Activated T-cell treated with anti-CD3 and anti-CD28 coated beads, Interleukin-2, amount 50 U/mL, for 24 hours (primary cell): Measurements from ENCODE around the gene PTGES.
A peak's percentile ranks its signal among the peaks of the same experiment; 100 is the strongest.
"Not testable (repeated sequence)": the region's sequence is repeated elsewhere in the genome, so short reads cannot be mapped to it uniquely, and the experiment has no call there.

ENCODE experiments used
- DNase-seq: peaks from one replicate; pipeline ENCODE4 v3.0.0-alpha.2; 2020
- H3K27ac Mint-ChIP-seq: 2 replicates; pipeline ENCODE4 v1.8.0; 2020; ENCODE audit warnings: mild to moderate bottlenecking, mixed read lengths
- H3K27me3 Mint-ChIP-seq: 2 replicates; pipeline ENCODE4 v1.8.0; 2020; ENCODE audit warnings: mixed read lengths
- H3K36me3 Mint-ChIP-seq: 2 replicates; pipeline ENCODE4 v1.8.0; 2020; ENCODE audit warnings: low read depth, mixed read lengths
- H3K4me1 Mint-ChIP-seq: 2 replicates; pipeline ENCODE4 v1.8.0; 2020; ENCODE audit warnings: low read depth, mixed read lengths
- H3K4me3 Mint-ChIP-seq: 2 replicates; pipeline ENCODE4 v1.8.0; 2020; ENCODE audit warnings: mild to moderate bottlenecking, moderate library complexity, mixed read lengths
- H3K9me3 Mint-ChIP-seq: 2 replicates; pipeline ENCODE4 v1.8.0; 2020; ENCODE audit warnings: mixed read lengths

The PTGES gene, protein sequence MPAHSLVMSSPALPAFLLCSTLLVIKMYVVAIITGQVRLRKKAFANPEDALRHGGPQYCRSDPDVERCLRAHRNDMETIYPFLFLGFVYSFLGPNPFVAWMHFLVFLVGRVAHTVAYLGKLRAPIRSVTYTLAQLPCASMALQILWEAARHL

DNA sequence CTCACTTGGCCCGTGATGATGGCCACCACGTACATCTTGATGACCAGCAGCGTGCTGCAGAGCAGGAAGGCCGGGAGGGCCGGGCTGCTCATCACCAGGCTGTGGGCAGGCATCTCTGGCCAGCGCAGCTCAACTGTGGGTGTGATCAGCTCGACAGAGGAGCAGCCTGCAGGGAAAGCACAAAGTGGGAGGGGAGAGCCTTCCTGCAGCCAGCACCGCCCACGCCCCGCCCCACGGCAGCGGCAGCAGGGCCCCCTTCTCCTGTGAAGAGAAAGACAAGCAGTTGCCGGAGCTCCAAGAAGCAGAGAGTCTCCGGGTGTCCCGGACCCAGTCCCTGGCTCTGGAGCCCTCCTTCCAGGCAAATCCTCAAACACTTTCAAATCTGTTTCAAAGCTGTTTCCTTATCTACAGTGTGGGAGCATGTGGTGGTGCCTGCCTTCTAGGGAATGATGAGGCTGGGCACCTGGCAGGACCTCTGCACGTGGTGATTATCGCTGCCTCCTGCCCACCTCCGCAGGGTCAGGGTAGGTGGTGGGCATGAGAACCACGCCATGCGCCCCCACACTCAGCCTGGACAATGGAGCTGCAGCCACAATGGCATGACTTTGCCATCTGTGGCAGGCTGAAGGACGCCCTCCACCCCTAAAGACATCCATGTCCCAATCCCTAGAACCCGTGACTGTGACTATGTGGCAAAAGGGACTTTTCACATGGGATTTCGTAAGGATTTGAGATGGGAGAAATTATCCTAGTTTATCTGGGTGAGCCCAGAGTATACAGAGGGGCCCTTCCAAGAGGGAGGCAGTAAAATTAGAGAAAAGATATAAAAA is at the start of gene PTGES:
TSS of gene PTGES (minus strand) at position 143 of the 830 bp plus-strand sequence. CDS start at position 113, 30 bp downstream.
- Mint-ChIP-seq H3K4me1 (peaks cover 23% of the 10 kb centered on the region), H3K4me3 (no peak within 1 kb of the TSS), H3K9me3 (no peaks in the 10 kb centered on the region), H3K27me3 (peaks cover 15% of the 10 kb centered on the region), H3K36me3 (no peaks in the 10 kb centered on the region), H3K27ac (no peak within 1 kb of the TSS)
- DNase-seq, result peak; percentile 62

DNA sequence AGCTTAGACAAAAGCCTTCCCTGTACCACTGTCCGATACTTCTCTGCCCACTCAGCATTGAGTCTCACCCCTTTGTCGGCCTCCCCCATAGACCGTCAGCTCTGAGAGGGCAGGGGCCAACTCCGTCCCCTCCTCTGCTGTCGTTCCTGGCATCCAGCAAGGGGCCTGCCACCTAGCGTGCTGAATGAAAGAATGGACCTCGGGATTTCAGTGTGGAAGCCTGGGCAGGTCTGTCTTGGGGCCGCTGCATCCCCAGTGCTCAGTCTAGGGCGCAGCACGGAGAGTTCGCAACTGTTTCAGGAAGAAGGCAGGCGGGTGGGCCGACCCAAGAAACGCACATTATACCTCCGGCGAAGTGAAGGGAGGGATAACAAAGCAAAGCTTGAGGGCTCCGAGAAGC is 48.7 kb upstream of the PTGES start:
- H3K4me1 Mint-ChIP-seq, result peaks cover 23% of the 10 kb centered on the region
- no peak for DNase-seq
- no peaks in the 10 kb centered on the region for H3K9me3 Mint-ChIP-seq
- peaks cover 27% of the 10 kb centered on the region for H3K36me3 Mint-ChIP-seq
- H3K27me3 Mint-ChIP-seq, result no peaks in the 10 kb centered on the region
- H3K4me3 Mint-ChIP-seq, result peak overlapping the region; percentile 24
- no peak overlapping the region for H3K27ac Mint-ChIP-seq

DNA sequence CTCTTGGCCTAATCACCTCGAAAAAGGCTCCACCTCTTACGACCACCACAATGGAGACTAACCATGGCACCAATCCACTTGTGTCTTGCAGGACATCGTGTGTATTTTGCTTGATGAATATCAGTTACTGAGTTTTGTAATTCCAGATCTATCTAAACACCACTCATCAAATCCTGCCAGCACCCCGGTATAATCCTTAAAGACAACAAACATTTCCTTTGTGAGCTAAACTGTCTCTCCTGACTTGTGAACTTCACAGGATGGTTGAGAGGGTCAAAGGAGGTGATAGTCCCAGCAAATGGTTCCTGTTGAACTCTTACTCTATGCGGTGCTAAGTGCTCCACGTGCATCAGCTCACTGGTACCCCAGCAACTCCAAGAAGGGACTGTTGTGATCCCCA is 46.1 kb upstream of the PTGES start:
- peaks cover 5% of the 10 kb centered on the region for H3K36me3 Mint-ChIP-seq
- no peak overlapping the region for H3K4me3 Mint-ChIP-seq
- peaks cover 5% of the 10 kb centered on the region for H3K4me1 Mint-ChIP-seq
- no peaks in the 10 kb centered on the region for H3K27me3 Mint-ChIP-seq
- no peak for DNase-seq
- no peaks in the 10 kb centered on the region for H3K9me3 Mint-ChIP-seq
- no peak overlapping the region for H3K27ac Mint-ChIP-seq

GRCh38 chr9:129796029-129796428 is 43.2 kb upstream of the PTGES start:
- not testable (repeated sequence) for H3K9me3 Mint-ChIP-seq, H3K4me1 Mint-ChIP-seq, DNase-seq, H3K36me3 Mint-ChIP-seq, H3K4me3 Mint-ChIP-seq, H3K27ac Mint-ChIP-seq, H3K27me3 Mint-ChIP-seq

GRCh38 chr9:129794549-129794948 is 41.7 kb upstream of the PTGES start:
- H3K9me3 Mint-ChIP-seq, result no peaks in the 10 kb centered on the region
- H3K4me1 Mint-ChIP-seq, result peaks cover 6% of the 10 kb centered on the region
- no peak for DNase-seq
- H3K27me3 Mint-ChIP-seq, result no peaks in the 10 kb centered on the region
- H3K36me3 Mint-ChIP-seq, result no peaks in the 10 kb centered on the region
- H3K4me3 Mint-ChIP-seq, result no peak overlapping the region
- no peak overlapping the region for H3K27ac Mint-ChIP-seq

DNA sequence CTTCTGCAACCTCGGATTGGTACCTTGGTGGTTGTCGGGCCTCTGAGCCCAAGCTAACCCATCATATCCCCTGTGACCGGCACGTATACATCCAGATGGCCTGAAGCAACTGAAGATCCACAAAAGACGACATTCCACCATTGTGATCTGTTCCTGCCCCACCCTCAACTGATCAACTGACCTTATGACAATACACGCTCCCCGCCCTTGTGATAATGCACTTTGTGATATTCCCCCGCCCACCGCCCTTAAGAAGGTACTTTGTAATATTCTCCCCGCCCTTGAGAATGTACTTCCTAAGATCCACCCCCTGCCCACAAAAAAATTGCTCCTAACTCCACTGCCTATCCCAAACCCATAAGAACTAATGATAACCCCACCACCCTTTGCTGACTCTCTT is 33.6 kb upstream of the PTGES start:
- DNase-seq, result no peak
- Mint-ChIP-seq H3K27ac (no peak overlapping the region), H3K9me3 (no peaks in the 10 kb centered on the region), H3K27me3 (no peaks in the 10 kb centered on the region), H3K4me1 (peaks cover 6% of the 10 kb centered on the region), H3K4me3 (no peak overlapping the region), H3K36me3 (no peaks in the 10 kb centered on the region)

DNA sequence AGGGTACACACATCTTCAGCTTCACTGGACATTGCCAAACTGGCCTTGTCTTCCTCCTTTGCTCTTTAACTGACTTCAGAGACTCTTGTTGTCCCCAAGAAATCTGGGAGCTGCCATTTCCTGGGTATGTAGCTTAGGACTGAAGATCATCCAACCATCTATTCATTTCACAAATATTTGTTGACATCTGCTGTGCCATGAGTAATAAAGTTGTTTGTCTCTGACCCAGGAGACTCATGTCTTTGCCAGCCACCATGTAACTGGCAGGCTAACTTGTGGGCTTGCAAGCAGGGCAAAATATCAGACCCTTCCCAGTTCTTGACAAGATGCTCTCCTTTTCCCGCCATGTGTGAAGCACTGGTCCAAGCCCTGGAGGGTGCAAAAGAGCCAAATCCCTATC is 33.0 kb upstream of the PTGES start:
- Mint-ChIP-seq H3K36me3 (no peaks in the 10 kb centered on the region), H3K4me3 (no peak overlapping the region), H3K4me1 (peaks cover 6% of the 10 kb centered on the region), H3K27ac (no peak overlapping the region), H3K9me3 (no peaks in the 10 kb centered on the region), H3K27me3 (no peaks in the 10 kb centered on the region)
- DNase-seq, result no peak

DNA sequence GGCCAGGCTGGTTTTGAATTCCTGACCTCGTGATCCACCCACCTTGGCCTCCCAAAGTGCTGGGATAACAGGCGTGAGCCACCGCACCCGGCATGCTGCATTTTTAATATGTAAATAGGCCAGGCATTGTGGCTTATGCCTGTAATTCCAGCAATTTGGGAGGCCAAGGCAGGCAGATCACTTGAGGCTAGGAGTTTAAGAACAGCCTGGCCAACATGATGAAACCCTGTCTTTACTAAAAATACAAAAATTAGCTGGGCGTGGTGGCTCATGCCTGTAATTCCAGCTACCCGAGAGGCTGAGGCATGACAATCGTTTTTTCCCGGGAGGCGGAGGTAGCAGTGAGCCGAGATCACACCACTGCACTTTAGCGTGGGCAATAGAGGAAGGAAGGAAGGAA is 32.1 kb upstream of the PTGES start:
- not testable (repeated sequence) for H3K36me3 Mint-ChIP-seq

GRCh38 chr9:129783516-129784361 is 30.9 kb upstream of the PTGES start:
- Mint-ChIP-seq H3K36me3 (no peaks in the 10 kb centered on the region), H3K27ac (no peak overlapping the region), H3K27me3 (no peaks in the 10 kb centered on the region), H3K9me3 (no peaks in the 10 kb centered on the region), H3K4me1 (no peaks in the 10 kb centered on the region), H3K4me3 (no peak overlapping the region)
- DNase-seq, result peak; percentile 78

More for the DNA sequence above, 32.1 kb upstream of the PTGES start:
- H3K9me3 Mint-ChIP-seq, H3K27ac Mint-ChIP-seq, H3K27me3 Mint-ChIP-seq, H3K4me3 Mint-ChIP-seq, DNase-seq, H3K4me1 Mint-ChIP-seq: not testable (repeated sequence)

GRCh38 chr9:129781981-129782380 is 29.1 kb upstream of the PTGES start:
- no peak for DNase-seq
- no peak overlapping the region for H3K27ac Mint-ChIP-seq
- H3K4me1 Mint-ChIP-seq, result peaks cover 9% of the 10 kb centered on the region
- H3K4me3 Mint-ChIP-seq, result no peak overlapping the region
- H3K36me3 Mint-ChIP-seq, result no peaks in the 10 kb centered on the region
- no peaks in the 10 kb centered on the region for H3K9me3 Mint-ChIP-seq
- peaks cover 8% of the 10 kb centered on the region for H3K27me3 Mint-ChIP-seq

DNA sequence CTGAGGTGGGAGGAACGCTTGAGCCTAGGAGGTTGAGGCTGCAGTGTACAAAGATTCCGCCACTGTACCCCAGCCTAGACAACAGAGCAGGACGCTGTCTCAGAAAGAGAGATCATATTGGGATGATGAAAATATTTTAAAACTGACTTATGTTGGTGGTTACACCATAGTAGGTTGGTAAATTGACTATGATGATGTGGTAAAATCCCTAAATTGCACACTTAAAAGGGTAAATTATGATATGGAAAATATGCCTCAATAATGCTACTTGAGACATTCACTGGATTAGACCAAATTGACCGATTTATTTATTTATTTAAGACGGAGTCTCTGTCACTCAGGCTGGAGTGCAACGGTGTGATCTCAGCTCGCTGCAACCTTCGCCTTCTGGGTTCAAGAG is 28.3 kb upstream of the PTGES start:
- DNase-seq, result no peak
- Mint-ChIP-seq H3K36me3 (no peaks in the 10 kb centered on the region), H3K27ac (no peak overlapping the region), H3K4me1 (peaks cover 12% of the 10 kb centered on the region), H3K27me3 (peaks cover 9% of the 10 kb centered on the region), H3K4me3 (no peak overlapping the region), H3K9me3 (no peaks in the 10 kb centered on the region)

GRCh38 chr9:129779560-129780190 is 26.8 kb upstream of the PTGES start:
- H3K9me3 Mint-ChIP-seq, result no peaks in the 10 kb centered on the region
- H3K27ac Mint-ChIP-seq, result no peak overlapping the region
- no peak for DNase-seq
- no peaks in the 10 kb centered on the region for H3K36me3 Mint-ChIP-seq
- H3K27me3 Mint-ChIP-seq, result peaks cover 9% of the 10 kb centered on the region
- H3K4me3 Mint-ChIP-seq, result no peak overlapping the region
- peaks cover 12% of the 10 kb centered on the region for H3K4me1 Mint-ChIP-seq

GRCh38 chr9:129778469-129778868 is 25.6 kb upstream of the PTGES start:
- Mint-ChIP-seq H3K9me3 (no peaks in the 10 kb centered on the region), H3K36me3 (no peaks in the 10 kb centered on the region), H3K27me3 (peaks cover 9% of the 10 kb centered on the region), H3K4me3 (no peak overlapping the region), H3K27ac (no peak overlapping the region), H3K4me1 (peaks cover 12% of the 10 kb centered on the region)
- no peak for DNase-seq

GRCh38 chr9:129777769-129778130 is 24.9 kb upstream of the PTGES start:
- H3K9me3 Mint-ChIP-seq, result no peaks in the 10 kb centered on the region
- H3K4me1 Mint-ChIP-seq, result peaks cover 12% of the 10 kb centered on the region
- H3K27ac Mint-ChIP-seq, result no peak overlapping the region
- no peaks in the 10 kb centered on the region for H3K36me3 Mint-ChIP-seq
- H3K4me3 Mint-ChIP-seq, result no peak overlapping the region
- peaks cover 9% of the 10 kb centered on the region for H3K27me3 Mint-ChIP-seq
- no peak for DNase-seq
